NT2/D1 (cell line): ENCODE measurements around the gene HMGN4.

Experiments used
- DNase-seq: peaks from one replicate; pipeline ENCODE4 v3.0.0-alpha.2; 2011; ENCODE audit warnings: low read depth, low spot score
- H3K27me3 ChIP-seq: 2 replicates; pipeline ENCODE4 v1.6.0; 2011; ENCODE audit warnings: mild to moderate bottlenecking; ENCODE audit not compliant: insufficient read length, insufficient read depth
- H3K36me3 ChIP-seq: 2 replicates; pipeline ENCODE4 v1.6.1; 2011; ENCODE audit warnings: mild to moderate bottlenecking, low read length, mixed read lengths; ENCODE audit not compliant: insufficient read depth, insufficient read length
- H3K4me1 ChIP-seq: 2 replicates; pipeline ENCODE4 v1.5.1; 2011; ENCODE audit not compliant: insufficient read depth, insufficient read length
- H3K4me3 ChIP-seq: 2 replicates; pipeline ENCODE4 v1.5.1; 2011; ENCODE audit warnings: low read depth; ENCODE audit not compliant: insufficient read length
- H3K9ac ChIP-seq: 2 replicates; pipeline ENCODE4 v1.6.0; 2011; ENCODE audit warnings: low read depth; ENCODE audit not compliant: insufficient read length
- H3K9me3 ChIP-seq: 2 replicates; pipeline ENCODE4 v1.5.1; 2011; ENCODE audit warnings: mild to moderate bottlenecking, low read length; ENCODE audit not compliant: insufficient read depth
- SUZ12 ChIP-seq: IDR thresholded peaks from 2 replicates; pipeline ENCODE4 v1.6.1; 2011; ENCODE audit not compliant: insufficient read length, insufficient read depth; ENCODE audit errors: extremely low read depth
- YY1 ChIP-seq: IDR thresholded peaks from 2 replicates; pipeline ENCODE4 v1.6.1; 2011; ENCODE audit not compliant: insufficient read length, insufficient read depth
- ZNF274 ChIP-seq: IDR thresholded peaks from 2 replicates; pipeline ENCODE4 v1.6.1; 2011; ENCODE audit warnings: mild to moderate bottlenecking, low read depth, low read length

The HMGN4 gene

GRCh38 chr6:26576929-26577719, 39.0 kb downstream of the HMGN4 start:
- Histone ChIP-seq H3K4me3 (peak overlapping the region; percentile 59), H3K36me3 (no peaks in the 10 kb centered on the region), H3K9me3 (peaks cover 8% of the 10 kb centered on the region; the same call in 1 of the 2 replicates), H3K4me1 (no peaks in the 10 kb centered on the region), H3K9ac (peak overlapping the region; percentile 64), H3K27me3 (no peaks in the 10 kb centered on the region)
- TF ChIP-seq SUZ12 (no peak), ZNF274 (no peak), YY1 (no peak)
- DNase-seq: peak; percentile 81

- Histone ChIP-seq H3K9me3 (peaks cover 8% of the 10 kb centered on the region; the same call in 1 of the 2 replicates), H3K4me3 (peak overlapping the region; percentile 59), H3K4me1 (no peaks in the 10 kb centered on the region), H3K9ac (peak overlapping the region; percentile 64), H3K36me3 (no peaks in the 10 kb centered on the region), H3K27me3 (no peaks in the 10 kb centered on the region)
- no peak for DNase-seq
- no peak for TF ChIP-seq ZNF274
- TF ChIP-seq SUZ12: no peak
- TF ChIP-seq YY1: no peak
Measured at GRCh38 chr6:26577720-26578072, 39.5 kb downstream of the HMGN4 start.

GRCh38 chr6:26578279-26578678, 40.1 kb downstream of the HMGN4 start:
- no peak for DNase-seq
- Histone ChIP-seq H3K9ac (no peak overlapping the region), H3K4me1 (no peaks in the 10 kb centered on the region), H3K9me3 (peaks cover 8% of the 10 kb centered on the region; the same call in 1 of the 2 replicates), H3K36me3 (no peaks in the 10 kb centered on the region), H3K4me3 (peak overlapping the region; percentile 8), H3K27me3 (no peaks in the 10 kb centered on the region)
- TF ChIP-seq ZNF274 (no peak), SUZ12 (no peak), YY1 (no peak)

- H3K4me1 ChIP-seq: no peaks in the 10 kb centered on the region
- no peak overlapping the region for H3K4me3 ChIP-seq
- peaks cover 8% of the 10 kb centered on the region; the same call in 1 of the 2 replicates for H3K9me3 ChIP-seq
- no peak for DNase-seq
- no peak for TF ChIP-seq SUZ12
- TF ChIP-seq ZNF274: no peak
- TF ChIP-seq YY1: no peak
- H3K9ac ChIP-seq: no peak overlapping the region
- no peaks in the 10 kb centered on the region for H3K36me3 ChIP-seq
- no peaks in the 10 kb centered on the region for H3K27me3 ChIP-seq
Measured at GRCh38 chr6:26578741-26579140, 40.6 kb downstream of the HMGN4 start.

- TF ChIP-seq YY1: no peak
- no peak for TF ChIP-seq ZNF274
- no peak for TF ChIP-seq SUZ12
- H3K9ac ChIP-seq: no peak overlapping the region
- no peaks in the 10 kb centered on the region for H3K4me1 ChIP-seq
- H3K27me3 ChIP-seq: no peaks in the 10 kb centered on the region
- DNase-seq: no peak
- H3K4me3 ChIP-seq: no peak overlapping the region
- peaks cover 8% of the 10 kb centered on the region; the same call in 1 of the 2 replicates for H3K9me3 ChIP-seq
- H3K36me3 ChIP-seq: no peaks in the 10 kb centered on the region
Measured at GRCh38 chr6:26581164-26581915, 43.2 kb downstream of the HMGN4 start.

GRCh38 chr6:26588965-26589364, 50.8 kb downstream of the HMGN4 start:
- TF ChIP-seq ZNF274 (no peak), SUZ12 (no peak), YY1 (no peak)
- DNase-seq: no peak
- Histone ChIP-seq H3K9me3 (no peaks in the 10 kb centered on the region), H3K4me3 (no peak overlapping the region), H3K27me3 (no peaks in the 10 kb centered on the region), H3K9ac (no peak overlapping the region), H3K4me1 (no peaks in the 10 kb centered on the region), H3K36me3 (no peaks in the 10 kb centered on the region)

- no peak overlapping the region for H3K4me3 ChIP-seq
- no peaks in the 10 kb centered on the region for H3K4me1 ChIP-seq
- no peak for DNase-seq
- H3K9ac ChIP-seq: no peak overlapping the region
- no peaks in the 10 kb centered on the region for H3K27me3 ChIP-seq
- H3K9me3 ChIP-seq: no peaks in the 10 kb centered on the region
- TF ChIP-seq YY1 (no peak), ZNF274 (no peak), SUZ12 (no peak)
- H3K36me3 ChIP-seq: peaks cover under 1% of the 10 kb centered on the region
Measured at GRCh38 chr6:26592649-26593048, 54.5 kb downstream of the HMGN4 start.
